Measurements from ENCODE around the gene LTK. TPM values are rescaled to one million over a fixed set of nuclear protein-coding genes. Genes with fewer than 3 reads are reported as not detected.

LTK gene
- total RNA-seq, 1 donor from 2014 or later: 0.69 TPM

DNA sequence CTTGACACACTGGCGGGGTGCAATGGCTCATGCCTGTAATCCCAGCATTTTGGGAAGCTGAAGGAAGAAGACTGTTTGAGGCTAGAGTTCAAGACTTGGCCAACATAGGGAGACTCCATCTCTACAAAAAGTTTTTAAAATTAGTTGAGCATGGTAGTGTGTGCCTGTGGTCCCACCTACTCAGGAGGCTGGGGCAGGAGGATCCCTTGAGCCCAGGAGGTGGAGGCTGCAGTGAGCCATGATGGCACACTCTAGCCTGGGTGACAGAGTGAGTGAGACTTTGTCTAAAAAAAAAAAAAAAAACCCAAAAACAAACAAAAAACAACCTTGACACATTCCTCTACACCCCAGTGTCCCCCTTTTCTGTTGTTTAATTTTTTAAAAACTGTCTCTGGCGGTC lies 24.0 kb downstream of the LTK start:
- H3K4me3 ChIP-seq (ENCODE audit: low read depth, low read length): no peak overlapping the region
- TF ChIP-seq, protein P1, sequence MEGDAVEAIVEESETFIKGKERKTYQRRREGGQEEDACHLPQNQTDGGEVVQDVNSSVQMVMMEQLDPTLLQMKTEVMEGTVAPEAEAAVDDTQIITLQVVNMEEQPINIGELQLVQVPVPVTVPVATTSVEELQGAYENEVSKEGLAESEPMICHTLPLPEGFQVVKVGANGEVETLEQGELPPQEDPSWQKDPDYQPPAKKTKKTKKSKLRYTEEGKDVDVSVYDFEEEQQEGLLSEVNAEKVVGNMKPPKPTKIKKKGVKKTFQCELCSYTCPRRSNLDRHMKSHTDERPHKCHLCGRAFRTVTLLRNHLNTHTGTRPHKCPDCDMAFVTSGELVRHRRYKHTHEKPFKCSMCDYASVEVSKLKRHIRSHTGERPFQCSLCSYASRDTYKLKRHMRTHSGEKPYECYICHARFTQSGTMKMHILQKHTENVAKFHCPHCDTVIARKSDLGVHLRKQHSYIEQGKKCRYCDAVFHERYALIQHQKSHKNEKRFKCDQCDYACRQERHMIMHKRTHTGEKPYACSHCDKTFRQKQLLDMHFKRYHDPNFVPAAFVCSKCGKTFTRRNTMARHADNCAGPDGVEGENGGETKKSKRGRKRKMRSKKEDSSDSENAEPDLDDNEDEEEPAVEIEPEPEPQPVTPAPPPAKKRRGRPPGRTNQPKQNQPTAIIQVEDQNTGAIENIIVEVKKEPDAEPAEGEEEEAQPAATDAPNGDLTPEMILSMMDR (conservative IDR thresholded peaks at IDR 0.05; ENCODE audit: low read depth, low read length): no peak
- DNase-seq (ENCODE audit: low read depth): no peak

DNA sequence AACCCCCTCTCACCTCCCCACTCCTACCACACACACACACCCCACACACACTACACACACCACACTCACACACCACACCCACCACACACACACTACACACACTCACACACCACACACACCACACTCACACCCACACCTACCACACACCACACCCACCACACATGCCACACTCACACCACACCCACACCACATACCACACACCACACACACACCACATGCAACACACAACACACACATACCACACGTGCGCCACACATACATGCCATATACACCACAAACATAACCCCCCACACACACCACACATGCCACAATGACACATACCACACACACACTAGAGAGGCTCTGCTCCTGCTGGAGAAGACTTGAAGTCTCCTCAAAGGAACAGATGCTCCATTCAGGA lies 25.8 kb downstream of the LTK start:
- TF ChIP-seq, protein P1 (conservative IDR thresholded peaks at IDR 0.05; ENCODE audit: low read depth, low read length): no peak
- DNase-seq (ENCODE audit: low read depth): no peak

DNA sequence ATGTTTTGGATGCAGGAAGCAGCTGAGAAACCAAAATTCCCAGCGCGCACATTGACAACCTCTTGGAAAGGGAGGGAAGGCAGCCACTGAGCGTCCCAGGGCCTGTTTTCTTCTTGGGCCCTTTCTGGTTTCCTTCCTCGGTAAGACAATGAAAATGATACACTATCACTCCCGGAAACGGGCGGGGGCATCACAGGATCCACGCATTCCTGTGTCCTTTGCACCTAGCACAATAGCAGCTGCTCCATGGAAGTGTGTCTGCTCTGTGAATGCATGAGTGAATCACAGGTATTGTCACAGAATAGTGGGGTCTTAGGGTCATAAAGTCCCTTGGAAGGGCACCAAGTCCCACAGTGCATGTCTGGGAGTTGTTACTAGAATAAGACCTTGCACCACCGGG lies 26.2 kb downstream of the LTK start:
- no peak overlapping the region for H3K4me3 ChIP-seq (ENCODE audit: low read depth, low read length)
- TF ChIP-seq, protein P1 (conservative IDR thresholded peaks at IDR 0.05; ENCODE audit: low read depth, low read length): no peak
- no peak for DNase-seq (ENCODE audit: low read depth)

More for the DNA sequence above, 25.8 kb downstream of the LTK start:
- no peak overlapping the region for H3K4me3 ChIP-seq (ENCODE audit: low read depth, low read length)

DNA sequence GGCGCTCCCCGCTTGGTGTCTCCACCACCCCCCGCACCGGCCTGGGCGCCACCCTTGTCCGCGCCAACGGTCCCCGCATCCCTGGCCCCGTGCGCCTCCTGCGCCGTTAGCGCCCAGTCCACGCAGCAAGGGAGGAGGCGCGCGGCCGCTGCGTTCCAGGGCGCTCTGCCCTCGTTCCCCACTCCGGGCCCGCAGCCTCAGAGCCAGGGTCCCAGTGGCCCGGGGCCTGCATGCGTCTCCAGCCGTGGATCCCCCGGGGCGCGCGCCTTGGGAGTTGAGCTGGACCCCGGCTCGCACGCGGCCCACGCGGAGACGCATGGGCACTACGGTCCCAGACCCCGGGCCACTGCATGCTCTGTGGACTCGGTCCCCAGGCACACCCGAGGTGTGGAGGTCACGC lies 27.3 kb downstream of the LTK start:
- no peak for DNase-seq (ENCODE audit: low read depth)
- H3K4me3 ChIP-seq (ENCODE audit: low read depth, low read length): no peak overlapping the region
- TF ChIP-seq, protein P1 (conservative IDR thresholded peaks at IDR 0.05; ENCODE audit: low read depth, low read length): no peak

DNA sequence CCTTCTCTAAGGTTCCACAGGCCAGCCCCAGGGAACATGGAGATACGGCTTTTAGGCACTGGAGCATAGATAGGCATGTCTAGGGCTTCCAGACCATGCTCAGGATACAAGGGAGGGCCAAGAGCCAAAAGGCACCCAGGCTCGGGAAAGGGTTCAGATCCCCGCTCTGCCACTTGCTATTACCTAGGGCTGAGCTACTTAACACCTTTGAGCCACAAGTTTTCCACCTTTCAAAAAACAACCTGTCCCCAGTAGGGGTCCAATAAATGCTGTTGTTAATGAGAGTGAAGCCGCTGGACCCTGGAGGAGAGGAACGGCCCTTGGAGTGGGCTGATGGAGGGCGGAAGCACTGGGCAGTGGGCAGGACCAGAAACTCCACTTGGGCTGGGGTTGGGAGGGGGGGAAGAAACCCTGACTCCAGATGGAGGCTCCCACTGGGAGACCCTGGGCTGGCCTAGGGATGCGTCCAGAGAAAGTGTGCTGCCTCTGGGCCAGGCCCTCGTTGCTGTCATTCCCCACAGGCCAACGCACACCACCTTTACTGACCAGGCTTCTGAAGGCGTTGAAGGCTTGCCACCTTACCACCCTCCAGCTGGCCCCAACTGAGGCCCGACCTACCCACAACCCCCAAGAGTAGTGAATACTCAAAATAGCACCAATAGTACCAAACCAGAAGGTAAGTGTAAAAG lies 28.5 kb downstream of the LTK start:
- no peak for DNase-seq (ENCODE audit: low read depth)
- H3K4me3 ChIP-seq (ENCODE audit: low read depth, low read length): no peak overlapping the region
- TF ChIP-seq, protein P1 (conservative IDR thresholded peaks at IDR 0.05; ENCODE audit: low read depth, low read length): no peak

DNA sequence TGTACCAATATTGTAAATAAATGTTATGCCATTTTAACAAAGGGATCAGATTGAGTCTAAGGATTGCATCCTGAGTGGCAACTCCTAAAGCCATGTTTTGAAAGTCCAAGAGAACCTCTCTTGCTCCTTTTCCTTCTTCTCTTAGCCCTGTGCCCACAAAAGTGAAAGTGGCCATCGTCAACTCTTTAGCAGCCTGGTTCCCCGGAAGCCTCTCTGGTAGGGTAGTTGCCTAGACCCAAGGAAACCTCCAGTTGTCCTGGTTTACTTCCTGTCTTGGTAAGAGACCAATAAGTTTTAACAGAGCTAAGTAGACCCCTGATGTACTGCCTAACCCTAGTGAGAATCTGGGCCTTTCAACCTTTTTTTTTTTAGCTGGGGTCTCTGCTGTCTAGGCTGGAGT lies 30.1 kb downstream of the LTK start:
- DNase-seq (ENCODE audit: low read depth): no peak
- no peak overlapping the region for H3K4me3 ChIP-seq (ENCODE audit: low read depth, low read length)
- TF ChIP-seq, protein P1 (conservative IDR thresholded peaks at IDR 0.05; ENCODE audit: low read depth, low read length): no peak

DNA sequence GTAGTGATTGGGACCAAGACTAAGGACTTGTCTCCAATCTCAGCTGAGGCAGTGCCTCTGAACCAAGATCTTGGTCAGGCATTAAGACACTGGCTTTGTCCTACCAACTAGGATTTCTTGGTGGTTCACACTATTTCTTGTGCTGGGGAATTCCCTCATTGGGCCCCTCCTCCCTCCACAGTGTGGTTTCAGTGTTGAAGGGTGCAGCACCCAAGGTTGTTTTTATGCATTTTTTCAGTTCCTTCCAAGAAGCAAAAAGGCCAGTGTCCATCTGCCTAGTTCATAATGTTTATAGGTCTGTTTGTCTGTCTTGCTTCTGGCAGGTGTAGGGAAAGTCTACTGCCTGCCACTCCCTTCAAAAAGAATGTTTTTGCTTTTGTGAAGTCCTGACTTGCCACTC lies 30.5 kb downstream of the LTK start:
- no peak overlapping the region for H3K4me3 ChIP-seq (ENCODE audit: low read depth, low read length)
- no peak for DNase-seq (ENCODE audit: low read depth)
- TF ChIP-seq, protein P1 (conservative IDR thresholded peaks at IDR 0.05; ENCODE audit: low read depth, low read length): no peak

Data from epithelial cell of proximal tubule (primary cell).